Measurements from ENCODE around the gene DNAJB5.

DNA sequence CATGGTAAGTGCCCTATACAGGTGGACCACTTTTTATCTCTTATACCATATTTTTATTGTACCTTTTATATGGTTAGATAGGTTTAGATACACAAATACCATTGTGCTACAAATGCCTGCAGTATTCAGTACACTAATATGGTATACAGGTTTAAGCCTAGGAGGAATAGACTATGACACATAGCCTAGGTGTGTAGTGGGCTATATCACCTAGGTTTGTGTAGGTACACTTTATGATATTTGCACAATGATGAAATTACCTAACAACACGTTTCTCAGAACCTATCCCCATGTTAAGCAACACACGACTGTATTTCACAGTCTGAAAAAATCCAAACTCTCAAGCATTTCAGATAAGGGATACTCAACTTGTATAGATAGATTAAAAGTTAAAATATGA is 41.1 kb upstream of the DNAJB5 start:
- TF ChIP-seq SMC3 (conservative IDR thresholded peaks at IDR 0.05; ENCODE audit: poor library complexity) (no peak), MXI1 (conservative IDR thresholded peaks at IDR 0.05; ENCODE audit: poor library complexity, severe bottlenecking) (no peak), EP300 (conservative IDR thresholded peaks at IDR 0.05; ENCODE audit: poor library complexity, severe bottlenecking) (no peak), EZH2 (IDR thresholded peaks at IDR 0.05; ENCODE audit: borderline replicate concordance, insufficient read depth, low read length, poor library complexity, severe bottlenecking) (no peak)
- TF ChIP-seq, protein P1, sequence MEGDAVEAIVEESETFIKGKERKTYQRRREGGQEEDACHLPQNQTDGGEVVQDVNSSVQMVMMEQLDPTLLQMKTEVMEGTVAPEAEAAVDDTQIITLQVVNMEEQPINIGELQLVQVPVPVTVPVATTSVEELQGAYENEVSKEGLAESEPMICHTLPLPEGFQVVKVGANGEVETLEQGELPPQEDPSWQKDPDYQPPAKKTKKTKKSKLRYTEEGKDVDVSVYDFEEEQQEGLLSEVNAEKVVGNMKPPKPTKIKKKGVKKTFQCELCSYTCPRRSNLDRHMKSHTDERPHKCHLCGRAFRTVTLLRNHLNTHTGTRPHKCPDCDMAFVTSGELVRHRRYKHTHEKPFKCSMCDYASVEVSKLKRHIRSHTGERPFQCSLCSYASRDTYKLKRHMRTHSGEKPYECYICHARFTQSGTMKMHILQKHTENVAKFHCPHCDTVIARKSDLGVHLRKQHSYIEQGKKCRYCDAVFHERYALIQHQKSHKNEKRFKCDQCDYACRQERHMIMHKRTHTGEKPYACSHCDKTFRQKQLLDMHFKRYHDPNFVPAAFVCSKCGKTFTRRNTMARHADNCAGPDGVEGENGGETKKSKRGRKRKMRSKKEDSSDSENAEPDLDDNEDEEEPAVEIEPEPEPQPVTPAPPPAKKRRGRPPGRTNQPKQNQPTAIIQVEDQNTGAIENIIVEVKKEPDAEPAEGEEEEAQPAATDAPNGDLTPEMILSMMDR (IDR thresholded peaks at IDR 0.05; ENCODE audit: poor library complexity, severe bottlenecking) = no peak

Data from neural cell (in vitro differentiated cells).